ENCODE measurements around the gene ZFAND6.
A peak's percentile ranks its signal among the peaks of the same experiment; 100 is the strongest.

DNA sequence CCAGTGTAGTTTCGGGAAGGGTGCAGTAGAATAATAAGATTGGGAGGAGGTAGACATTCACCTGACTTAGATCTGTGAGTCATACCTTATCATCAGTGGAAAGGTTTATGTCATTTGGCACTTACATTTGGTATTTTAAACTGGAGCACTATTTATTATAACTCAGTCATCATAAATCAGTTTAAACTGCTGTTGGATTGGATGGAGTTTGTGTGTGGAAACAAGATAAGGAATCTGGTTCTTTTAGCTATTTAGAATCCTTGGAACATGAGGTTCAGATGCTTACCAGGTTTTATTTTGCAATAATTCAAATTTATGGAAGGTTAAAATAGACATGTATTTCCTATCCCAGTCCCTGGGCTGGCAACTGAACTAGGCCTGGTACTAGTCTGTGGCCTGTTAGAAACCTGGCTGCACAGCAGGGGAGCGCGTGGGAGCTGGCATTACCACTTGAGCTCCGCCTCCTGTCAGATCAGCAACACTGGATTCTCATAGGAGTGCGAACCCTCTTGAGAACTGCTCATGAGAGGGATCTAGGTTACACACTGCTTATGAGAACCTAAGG, 34.5 kb downstream of the ZFAND6 start:
- TF ChIP-seq, protein P1, sequence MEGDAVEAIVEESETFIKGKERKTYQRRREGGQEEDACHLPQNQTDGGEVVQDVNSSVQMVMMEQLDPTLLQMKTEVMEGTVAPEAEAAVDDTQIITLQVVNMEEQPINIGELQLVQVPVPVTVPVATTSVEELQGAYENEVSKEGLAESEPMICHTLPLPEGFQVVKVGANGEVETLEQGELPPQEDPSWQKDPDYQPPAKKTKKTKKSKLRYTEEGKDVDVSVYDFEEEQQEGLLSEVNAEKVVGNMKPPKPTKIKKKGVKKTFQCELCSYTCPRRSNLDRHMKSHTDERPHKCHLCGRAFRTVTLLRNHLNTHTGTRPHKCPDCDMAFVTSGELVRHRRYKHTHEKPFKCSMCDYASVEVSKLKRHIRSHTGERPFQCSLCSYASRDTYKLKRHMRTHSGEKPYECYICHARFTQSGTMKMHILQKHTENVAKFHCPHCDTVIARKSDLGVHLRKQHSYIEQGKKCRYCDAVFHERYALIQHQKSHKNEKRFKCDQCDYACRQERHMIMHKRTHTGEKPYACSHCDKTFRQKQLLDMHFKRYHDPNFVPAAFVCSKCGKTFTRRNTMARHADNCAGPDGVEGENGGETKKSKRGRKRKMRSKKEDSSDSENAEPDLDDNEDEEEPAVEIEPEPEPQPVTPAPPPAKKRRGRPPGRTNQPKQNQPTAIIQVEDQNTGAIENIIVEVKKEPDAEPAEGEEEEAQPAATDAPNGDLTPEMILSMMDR (IDR thresholded peaks at IDR 0.05) = no peak
- peak; percentile 89 for TF ChIP-seq POLR2AphosphoS5 (IDR thresholded peaks at IDR 0.05)

Measured in prostate gland (tissue), 2 donors.